Skeletal muscle tissue (tissue), 4 donors: ENCODE data around the gene DNAH17. TPM values are rescaled to one million over a fixed set of nuclear protein-coding genes. Genes with fewer than 3 reads are reported as not detected.

Experiments used
- H3K27ac ChIP-seq: one replicate; pipeline ENCODE4 v1.7.0; 2013; ENCODE audit warnings: mild to moderate bottlenecking, low read depth, low read length, inconsistent platforms
- H3K27me3 ChIP-seq, 3 donors: one replicate each; pipeline ENCODE4 v1.7.0; 2013; ENCODE audit warnings: low read length in 3 of 3; ENCODE audit not compliant: control insufficient read depth in 3 of 3, insufficient read depth in 3 of 3
- H3K36me3 ChIP-seq, 3 donors: one replicate each; pipeline ENCODE4 v1.7.0; 2013; ENCODE audit warnings: low read length in 3 of 3; ENCODE audit not compliant: control insufficient read depth in 3 of 3, insufficient read depth in 3 of 3
- H3K4me1 ChIP-seq, 3 donors: one replicate each; pipeline ENCODE4 v1.7.0; 2013; ENCODE audit warnings: low read length in 3 of 3, mild to moderate bottlenecking in 3 of 3; ENCODE audit not compliant: control insufficient read depth in 3 of 3, insufficient read depth in 3 of 3
- H3K4me3 ChIP-seq, 3 donors: one replicate each; pipeline ENCODE4 v1.7.0; 2013; ENCODE audit warnings: low read length in 3 of 3
- H3K9ac ChIP-seq, 3 donors: one replicate each; pipeline ENCODE4 v1.7.0; 2013; ENCODE audit warnings: low read length in 3 of 3, mild to moderate bottlenecking in 3 of 3, moderate library complexity in 2 of 3, low read depth in 1 of 3
- H3K9me3 ChIP-seq, 3 donors: one replicate each; pipeline ENCODE4 v1.7.0; 2013; ENCODE audit warnings: low read length in 3 of 3; ENCODE audit not compliant: control insufficient read depth in 3 of 3
- total RNA-seq: library from RNA; depleted of rRNA; stranded (reverse); fragments of >200 nt; gene quantifications from one replicate; pipeline ENCODE4 v1.2.3, GENCODE V29; 2014
- donor health status: Osteomylitis.

Gene DNAH17
- total RNA-seq, 1 donor from 2014 or later, result under 0.01 TPM

- H3K4me1 ChIP-seq, result peaks cover 0 to 10% (median 0%) of the 10 kb centered on the region in 3 donors
- no peaks in the 10 kb centered on the region for H3K9me3 ChIP-seq
- H3K4me3 ChIP-seq, result no peak overlapping the region
- no peaks in the 10 kb centered on the region for H3K36me3 ChIP-seq
- no peak overlapping the region for H3K9ac ChIP-seq
- peaks cover 0 to 11% (median 3%) of the 10 kb centered on the region in 3 donors for H3K27me3 ChIP-seq
- H3K27ac ChIP-seq, result no peak overlapping the region
These were observed 14.1 kb upstream of the DNAH17 start for GRCh38 chr17:78591263-78591671.

GRCh38 chr17:78589885-78590284 is 12.7 kb upstream of the DNAH17 start:
- no peaks in the 10 kb centered on the region for H3K9me3 ChIP-seq
- H3K4me3 ChIP-seq, result no peak overlapping the region
- peaks cover 0 to 10% (median 0%) of the 10 kb centered on the region in 3 donors for H3K4me1 ChIP-seq
- H3K27me3 ChIP-seq, result peaks cover 3 to 17% (median 3%) of the 10 kb centered on the region in 3 donors
- H3K36me3 ChIP-seq, result no peaks in the 10 kb centered on the region
- H3K27ac ChIP-seq, result no peak overlapping the region
- H3K9ac ChIP-seq, result no peak overlapping the region

- H3K4me1 ChIP-seq, result peaks cover 0 to 10% (median 0%) of the 10 kb centered on the region in 3 donors
- no peaks in the 10 kb centered on the region for H3K36me3 ChIP-seq
- H3K9ac ChIP-seq, result no peak overlapping the region
- no peak overlapping the region for H3K27ac ChIP-seq
- H3K4me3 ChIP-seq, result no peak overlapping the region
- peaks cover 3 to 18% (median 3%) of the 10 kb centered on the region in 3 donors for H3K27me3 ChIP-seq
- no peaks in the 10 kb centered on the region for H3K9me3 ChIP-seq
These were observed 12.0 kb upstream of the DNAH17 start for GRCh38 chr17:78589031-78589675.

- no peak overlapping the region for H3K27ac ChIP-seq
- H3K4me3 ChIP-seq, result no peak overlapping the region
- H3K36me3 ChIP-seq, result no peaks in the 10 kb centered on the region
- peaks cover 3 to 18% (median 3%) of the 10 kb centered on the region in 3 donors for H3K27me3 ChIP-seq
- H3K4me1 ChIP-seq, result peaks cover 0 to 10% (median 0%) of the 10 kb centered on the region in 3 donors
- no peaks in the 10 kb centered on the region for H3K9me3 ChIP-seq
- no peak overlapping the region for H3K9ac ChIP-seq
These were observed 11.2 kb upstream of the DNAH17 start for GRCh38 chr17:78588258-78589030.

GRCh38 chr17:78585006-78585630 is 7.9 kb upstream of the DNAH17 start:
- peaks cover 3 to 21% (median 3%) of the 10 kb centered on the region in 3 donors for H3K27me3 ChIP-seq
- H3K27ac ChIP-seq, result no peak overlapping the region
- H3K4me1 ChIP-seq, result peaks cover 0 to 11% (median 0%) of the 10 kb centered on the region in 3 donors
- H3K36me3 ChIP-seq, result no peaks in the 10 kb centered on the region
- no peak overlapping the region for H3K4me3 ChIP-seq
- no peak overlapping the region for H3K9ac ChIP-seq
- H3K9me3 ChIP-seq, result no peaks in the 10 kb centered on the region

- Histone ChIP-seq H3K4me3 (no peak overlapping the region), H3K36me3 (no peaks in the 10 kb centered on the region), H3K27ac (no peak overlapping the region), H3K9ac (no peak overlapping the region), H3K4me1 (peaks cover 0 to 4% (median 0%) of the 10 kb centered on the region in 3 donors), H3K27me3 (peaks cover 3 to 21% (median 3%) of the 10 kb centered on the region in 3 donors), H3K9me3 (no peaks in the 10 kb centered on the region)
These were observed 5.9 kb upstream of the DNAH17 start for GRCh38 chr17:78583091-78583490.

GRCh38 chr17:78581304-78581703 is 4.1 kb upstream of the DNAH17 start:
- H3K4me3 ChIP-seq, result no peak overlapping the region
- H3K27ac ChIP-seq, result no peak overlapping the region
- H3K27me3 ChIP-seq, result peaks cover 0 to 14% (median 3%) of the 10 kb centered on the region in 3 donors
- H3K4me1 ChIP-seq, result peaks cover 0 to 4% (median 0%) of the 10 kb centered on the region in 3 donors
- no peaks in the 10 kb centered on the region for H3K9me3 ChIP-seq
- H3K9ac ChIP-seq, result no peak overlapping the region
- no peaks in the 10 kb centered on the region for H3K36me3 ChIP-seq

GRCh38 chr17:78580277-78580804 is 3.1 kb upstream of the DNAH17 start:
- no peak overlapping the region for H3K9ac ChIP-seq
- H3K36me3 ChIP-seq, result no peaks in the 10 kb centered on the region
- H3K4me1 ChIP-seq, result peaks cover 0 to 4% (median 0%) of the 10 kb centered on the region in 3 donors
- no peak overlapping the region for H3K27ac ChIP-seq
- H3K4me3 ChIP-seq, result no peak overlapping the region
- H3K9me3 ChIP-seq, result no peaks in the 10 kb centered on the region
- H3K27me3 ChIP-seq, result peaks cover under 1 to 11% (median 3%) of the 10 kb centered on the region in 3 donors

GRCh38 chr17:78576389-78577112 is 645 bp downstream of the DNAH17 start:
- Histone ChIP-seq H3K27ac (no peak overlapping the region), H3K9ac (no peak overlapping the region), H3K36me3 (no peaks in the 10 kb centered on the region), H3K27me3 (peaks cover 0 to 12% (median 11%) of the 10 kb centered on the region in 3 donors), H3K9me3 (no peaks in the 10 kb centered on the region), H3K4me1 (peaks cover 0 to 4% (median 0%) of the 10 kb centered on the region in 3 donors), H3K4me3 (no peak overlapping the region)
